NCI-H2081 (cell line): ENCODE data around the gene SLC39A9.
A peak's percentile ranks its signal among the peaks of the same experiment; 100 is the strongest.

Experiments used
- DNase-seq, 2 experiments: peaks; one replicate each; lab custom pipeline; 2025; lab: John Stamatoyannopoulos, UW

Gene SLC39A9

DNA sequence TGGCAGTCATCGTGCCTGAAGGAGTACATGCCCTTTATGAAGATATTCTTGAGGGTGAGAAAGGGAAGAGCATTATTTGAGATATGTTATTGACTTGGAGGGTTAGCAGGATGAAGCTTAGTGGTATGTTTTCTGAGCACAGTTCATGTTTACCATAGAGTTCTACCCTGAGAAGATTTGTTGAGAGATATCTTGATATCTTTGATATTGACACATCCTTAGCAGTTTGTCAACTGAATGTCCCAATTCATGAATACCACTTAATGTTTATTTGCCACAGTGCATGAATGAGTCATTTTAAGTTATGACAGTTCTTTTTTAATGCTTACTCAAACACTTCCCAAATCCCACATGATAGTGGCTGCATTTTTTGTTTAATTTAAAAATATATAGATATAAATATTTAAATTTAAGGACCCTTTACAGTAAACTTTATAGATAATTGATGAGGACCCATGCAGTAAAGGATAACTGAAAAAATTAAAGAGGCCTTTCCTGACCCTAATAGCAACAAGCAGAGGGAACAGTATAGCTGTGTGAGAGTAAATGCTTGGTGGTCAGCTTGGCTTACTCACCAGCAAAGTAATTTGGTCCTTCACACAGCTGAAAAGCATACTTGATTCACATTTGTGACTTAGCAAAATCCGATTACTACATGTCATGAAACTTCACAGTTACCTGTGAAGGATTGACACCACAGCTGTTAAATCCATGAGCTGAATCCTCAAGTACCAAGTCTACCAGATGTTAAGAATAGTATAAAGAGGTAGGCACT lies 25.8 kb downstream of the SLC39A9 start:
- DNase-seq = no peak

DNA sequence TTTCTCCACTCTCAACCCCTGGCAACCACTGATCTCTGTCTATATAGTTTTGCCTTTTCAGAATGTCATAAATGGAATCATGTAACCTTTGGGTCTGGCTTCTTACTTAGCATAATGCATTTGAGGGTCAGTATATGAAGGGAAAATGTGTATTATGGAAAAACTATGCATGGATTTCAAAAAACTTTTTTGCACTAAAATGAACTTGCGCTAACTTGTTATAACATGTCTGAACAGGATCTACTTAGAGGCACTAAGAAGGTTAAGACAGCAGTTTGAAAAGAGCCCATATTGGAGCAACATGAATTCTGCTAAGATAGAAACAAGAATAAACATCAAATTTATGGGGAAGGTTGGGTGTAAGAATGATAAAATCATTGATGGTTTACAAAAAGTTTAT lies 29.1 kb downstream of the SLC39A9 start:
- no peak for DNase-seq

- DNase-seq = no peak
These were observed 30.0 kb downstream of the SLC39A9 start for GRCh38 chr14:69428289-69428998.

- DNase-seq = no peak
These were observed 31.2 kb downstream of the SLC39A9 start for GRCh38 chr14:69429643-69430042.

GRCh38 chr14:69430306-69430939 lies 31.9 kb downstream of the SLC39A9 start:
- DNase-seq = no peak

DNA sequence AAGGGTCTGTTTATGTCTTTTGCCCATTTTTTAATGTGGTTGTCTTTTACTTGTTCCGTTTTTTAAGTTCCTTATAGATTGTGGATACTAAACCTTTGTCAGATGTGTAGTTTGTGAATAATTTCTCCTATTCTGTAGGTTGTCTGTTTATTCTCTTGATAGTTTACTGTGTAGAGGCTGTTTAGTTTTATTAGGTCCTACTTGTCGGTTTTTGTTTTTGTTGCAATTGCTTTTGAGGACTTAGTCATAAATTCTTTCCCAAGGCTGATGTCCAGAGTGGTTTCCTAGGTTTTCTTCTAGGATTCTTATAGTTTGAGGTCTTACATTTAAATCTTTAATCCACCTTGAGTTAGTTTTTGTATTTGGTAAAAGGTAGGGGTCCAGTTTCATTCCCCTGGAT lies 33.9 kb downstream of the SLC39A9 start:
- DNase-seq = no peak

- no peak for DNase-seq
These were observed 41.2 kb downstream of the SLC39A9 start for GRCh38 chr14:69439521-69440270.

DNA sequence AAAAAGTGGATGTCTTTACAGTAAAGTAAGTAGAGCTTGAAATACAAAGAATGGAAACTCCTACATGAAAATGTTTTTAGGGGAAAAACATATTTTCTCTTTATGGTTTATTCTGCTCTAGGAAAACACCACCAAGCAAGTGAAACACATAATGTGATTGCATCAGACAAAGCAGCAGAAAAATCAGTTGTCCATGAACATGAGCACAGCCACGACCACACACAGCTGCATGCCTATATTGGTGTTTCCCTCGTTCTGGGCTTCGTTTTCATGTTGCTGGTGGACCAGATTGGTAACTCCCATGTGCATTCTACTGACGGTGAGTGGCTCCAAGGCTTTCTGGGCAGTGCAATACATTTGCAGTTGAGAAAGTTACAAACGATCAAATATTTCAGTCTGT lies 43.5 kb downstream of the SLC39A9 start:
- no peak for DNase-seq

DNA sequence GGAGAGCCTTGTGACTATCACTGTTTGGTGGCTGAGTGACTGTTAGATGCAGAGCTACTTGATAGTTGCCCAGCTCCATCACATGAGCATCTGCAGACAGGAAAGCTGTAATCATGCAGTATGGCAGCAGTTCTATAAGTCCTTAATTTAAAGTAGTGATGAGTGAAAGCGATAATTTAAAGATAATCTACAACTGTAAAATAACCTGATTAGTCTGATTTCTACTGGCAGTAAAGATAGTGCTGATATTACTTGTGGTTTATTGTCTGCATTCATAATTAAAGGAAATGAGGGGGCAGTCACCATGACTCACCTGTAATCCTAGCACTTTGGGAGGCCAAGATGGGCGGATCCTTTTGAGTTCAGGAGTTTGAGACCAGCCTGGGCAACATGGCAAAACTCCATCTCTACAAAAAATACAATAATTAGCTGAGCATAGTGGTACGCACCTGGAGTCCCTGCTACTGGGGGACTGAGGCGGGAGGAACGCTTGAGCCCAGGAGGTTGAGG lies 44.9 kb downstream of the SLC39A9 start:
- no peak for DNase-seq

DNA sequence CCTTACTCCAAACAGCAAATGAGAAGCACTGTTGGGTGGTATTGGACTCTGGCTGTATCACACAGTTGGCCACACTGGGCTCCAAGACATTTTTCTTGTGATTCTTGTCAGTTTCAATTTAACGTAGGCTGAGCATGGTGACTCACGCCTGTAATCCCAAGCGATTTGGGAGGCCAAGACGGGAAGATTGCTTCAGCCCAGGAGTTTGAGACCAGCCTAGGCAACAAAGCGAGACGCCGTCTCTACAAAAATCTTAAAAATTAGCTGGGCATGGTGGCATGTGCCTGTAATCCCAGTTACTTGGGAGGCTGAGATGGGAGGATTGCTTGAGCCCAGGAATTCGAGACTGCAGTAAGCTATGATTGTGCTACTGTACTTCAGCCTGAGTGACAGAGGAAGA lies 50.7 kb downstream of the SLC39A9 start:
- no peak for DNase-seq

- DNase-seq = no peak
These were observed 53.4 kb downstream of the SLC39A9 start for GRCh38 chr14:69451941-69452340.

DNA sequence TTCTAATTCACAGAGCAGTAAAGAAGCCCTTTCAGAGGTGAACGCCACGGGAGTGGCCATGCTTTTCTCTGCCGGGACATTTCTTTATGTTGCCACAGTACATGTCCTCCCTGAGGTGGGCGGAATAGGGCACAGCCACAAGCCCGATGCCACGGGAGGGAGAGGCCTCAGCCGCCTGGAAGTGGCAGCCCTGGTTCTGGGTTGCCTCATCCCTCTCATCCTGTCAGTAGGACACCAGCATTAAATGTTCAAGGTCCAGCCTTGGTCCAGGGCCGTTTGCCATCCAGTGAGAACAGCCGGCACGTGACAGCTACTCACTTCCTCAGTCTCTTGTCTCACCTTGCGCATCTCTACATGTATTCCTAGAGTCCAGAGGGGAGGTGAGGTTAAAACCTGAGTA lies 59.9 kb downstream of the SLC39A9 start:
- DNase-seq = no peak

GRCh38 chr14:69459122-69459521 lies 60.6 kb downstream of the SLC39A9 start:
- DNase-seq = no peak

DNA sequence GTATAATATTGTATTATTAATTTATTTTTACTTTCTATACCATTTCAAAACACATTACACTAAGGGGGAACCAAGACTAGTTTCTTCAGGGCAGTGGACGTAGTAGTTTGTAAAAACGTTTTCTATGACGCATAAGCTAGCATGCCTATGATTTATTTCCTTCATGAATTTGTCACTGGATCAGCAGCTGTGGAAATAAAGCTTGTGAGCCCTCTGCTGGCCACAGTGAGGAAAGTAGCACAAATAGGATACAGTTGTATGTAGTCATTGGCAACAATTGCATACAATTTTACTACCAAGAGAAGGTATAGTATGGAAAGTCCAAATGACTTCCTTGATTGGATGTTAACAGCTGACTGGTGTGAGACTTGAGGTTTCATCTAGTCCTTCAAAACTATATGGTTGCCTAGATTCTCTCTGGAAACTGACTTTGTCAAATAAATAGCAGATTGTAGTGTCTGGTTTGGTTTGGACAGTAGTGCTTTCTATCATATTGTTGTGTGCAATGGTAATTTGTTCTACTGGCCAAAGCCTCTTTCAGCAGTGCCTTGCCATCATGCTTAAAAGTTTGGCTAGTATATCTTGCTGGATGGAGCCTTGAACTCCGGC lies 61.7 kb downstream of the SLC39A9 start:
- DNase-seq = peak; percentile 73 to 80

- no peak for DNase-seq
These were observed 65.9 kb downstream of the SLC39A9 start for GRCh38 chr14:69464379-69464778.

- no peak for DNase-seq
These were observed 66.3 kb downstream of the SLC39A9 start for GRCh38 chr14:69464829-69465228.

DNA sequence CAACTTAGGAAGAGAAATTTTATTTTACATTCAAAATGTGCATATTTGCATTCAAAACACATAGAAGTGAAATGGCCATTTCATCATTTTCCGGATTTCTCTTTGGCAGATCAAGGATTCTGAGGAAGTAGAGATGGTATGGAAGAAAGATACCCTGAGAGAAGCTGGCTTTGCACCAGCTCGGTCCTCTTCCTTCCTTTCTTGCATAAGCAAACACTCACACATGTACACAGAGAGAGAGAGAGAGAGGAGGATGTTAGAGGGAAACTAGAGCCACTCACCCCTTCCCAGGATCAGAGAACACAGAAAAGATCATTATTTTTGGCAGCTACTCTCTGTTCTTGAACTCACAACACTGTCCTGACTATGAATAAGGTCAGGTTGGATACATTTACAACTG lies 70.5 kb downstream of the SLC39A9 start:
- no peak for DNase-seq

DNA sequence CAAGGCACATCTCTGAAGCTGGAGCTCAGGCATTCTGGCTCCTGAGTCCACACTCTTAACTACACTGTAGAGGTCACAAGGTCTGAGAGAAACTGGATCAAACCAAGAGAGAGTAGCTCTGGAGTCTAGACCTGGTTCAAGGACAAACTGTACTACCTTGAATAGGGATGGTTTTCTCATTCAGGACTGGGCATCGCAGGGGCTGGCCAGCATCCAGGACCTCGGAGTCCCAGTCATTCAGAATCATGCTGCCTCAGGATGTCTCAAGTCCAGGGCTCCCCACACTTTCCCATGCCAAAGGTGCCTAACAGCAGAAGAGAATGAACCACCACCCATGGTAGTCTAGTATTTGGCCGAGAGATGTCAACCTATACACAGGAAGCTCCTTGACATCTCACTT lies 72.9 kb downstream of the SLC39A9 start:
- DNase-seq = no peak

DNA sequence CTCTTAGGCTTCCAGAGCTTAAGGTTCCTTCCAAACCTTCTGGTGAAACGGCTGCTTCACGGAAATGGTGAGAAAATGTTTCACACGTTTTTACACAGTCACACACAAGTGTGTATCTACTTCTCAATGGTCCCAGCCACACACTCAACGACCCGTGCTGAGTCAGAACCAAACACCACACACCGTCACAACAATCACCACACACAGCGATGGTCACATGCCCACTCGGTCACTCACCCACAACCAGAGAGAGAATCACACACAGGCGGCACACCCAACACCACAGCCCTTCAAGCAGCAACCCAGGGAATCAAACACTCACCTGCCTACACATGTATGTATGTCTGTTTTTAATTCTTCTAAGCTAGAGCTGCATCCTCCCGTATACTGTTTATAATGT lies 73.4 kb downstream of the SLC39A9 start:
- DNase-seq = no peak

GRCh38 chr14:69473260-69473659 lies 74.8 kb downstream of the SLC39A9 start:
- no peak for DNase-seq

- no peak for DNase-seq
These were observed 75.5 kb downstream of the SLC39A9 start for GRCh38 chr14:69473946-69474345.
